ENCODE data around the gene PIWIL1.

DNA sequence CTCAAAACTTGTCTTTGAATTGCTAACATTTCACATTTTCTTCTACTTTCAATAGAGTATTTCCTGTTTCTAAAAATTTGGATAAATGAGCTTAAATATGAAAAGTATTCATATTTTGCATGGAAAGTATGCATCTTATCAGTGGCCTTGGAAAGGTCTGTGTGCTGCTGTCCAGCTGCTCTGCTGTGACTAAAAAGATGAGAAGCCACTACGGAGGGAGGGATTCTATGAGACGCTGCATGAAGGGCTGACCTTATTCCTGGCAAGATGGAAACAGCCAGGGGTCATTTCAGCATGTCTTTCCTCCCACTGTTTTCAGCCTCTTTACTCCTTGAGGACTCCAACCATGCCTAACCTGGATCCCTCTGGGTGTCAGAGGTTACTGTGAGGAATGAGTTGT, 13.0 kb downstream of the PIWIL1 start:
- no peak for TF ChIP-seq CTCF (IDR thresholded peaks at IDR 0.05; ENCODE audit: low read length)
- TF ChIP-seq EZH2 (IDR thresholded peaks at IDR 0.05; ENCODE audit: borderline replicate concordance, low read length), result no peak
